Stomach (tissue), 4 donors: ENCODE measurements around the gene PRKCH.

Experiments used
- POLR2A ChIP-seq, 4 donors: fragments of 450-650 bp; IDR thresholded peaks; one replicate each; pipeline ENCODE4 v1.6.1; 2016; ENCODE audit warnings: antibody characterized with exemption in 4 of 4, control low read depth in 2 of 4, mild to moderate bottlenecking in 1 of 4, moderate library complexity in 1 of 4
- TF ChIP-seq, protein P1 (sequence below), 7 experiments: fragments of 450-650 bp in 4 of 7; fragments of 200-600 bp in 3 of 7; sonication (generic) in 3 of 7; IDR thresholded peaks; one replicate each; pipeline ENCODE4 v1.5.1; 2016 to 2019; ENCODE audit warnings: antibody characterized with exemption in 7 of 7, control low read depth in 2 of 7, mild to moderate bottlenecking in 1 of 7

DNA sequence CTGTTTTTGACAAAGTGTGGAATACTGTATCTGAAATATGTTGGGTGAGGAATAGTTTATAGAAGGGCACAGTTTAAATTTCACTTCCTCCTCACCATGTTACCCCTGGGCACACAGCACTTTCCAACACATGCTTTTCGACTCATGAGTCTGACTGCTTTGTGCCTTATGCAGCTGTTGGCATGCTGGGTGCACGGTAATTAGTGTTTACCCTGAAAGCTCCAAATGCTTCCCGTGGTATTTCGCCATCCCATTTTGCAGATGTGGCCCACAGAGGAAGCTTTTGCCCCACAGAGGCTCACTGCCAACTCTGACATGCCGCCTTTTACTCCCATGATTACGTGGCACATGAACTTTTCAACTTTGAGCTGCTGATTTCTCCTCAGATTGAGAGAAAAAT, 168.6 kb downstream of the PRKCH start:
- TF ChIP-seq, protein P1, sequence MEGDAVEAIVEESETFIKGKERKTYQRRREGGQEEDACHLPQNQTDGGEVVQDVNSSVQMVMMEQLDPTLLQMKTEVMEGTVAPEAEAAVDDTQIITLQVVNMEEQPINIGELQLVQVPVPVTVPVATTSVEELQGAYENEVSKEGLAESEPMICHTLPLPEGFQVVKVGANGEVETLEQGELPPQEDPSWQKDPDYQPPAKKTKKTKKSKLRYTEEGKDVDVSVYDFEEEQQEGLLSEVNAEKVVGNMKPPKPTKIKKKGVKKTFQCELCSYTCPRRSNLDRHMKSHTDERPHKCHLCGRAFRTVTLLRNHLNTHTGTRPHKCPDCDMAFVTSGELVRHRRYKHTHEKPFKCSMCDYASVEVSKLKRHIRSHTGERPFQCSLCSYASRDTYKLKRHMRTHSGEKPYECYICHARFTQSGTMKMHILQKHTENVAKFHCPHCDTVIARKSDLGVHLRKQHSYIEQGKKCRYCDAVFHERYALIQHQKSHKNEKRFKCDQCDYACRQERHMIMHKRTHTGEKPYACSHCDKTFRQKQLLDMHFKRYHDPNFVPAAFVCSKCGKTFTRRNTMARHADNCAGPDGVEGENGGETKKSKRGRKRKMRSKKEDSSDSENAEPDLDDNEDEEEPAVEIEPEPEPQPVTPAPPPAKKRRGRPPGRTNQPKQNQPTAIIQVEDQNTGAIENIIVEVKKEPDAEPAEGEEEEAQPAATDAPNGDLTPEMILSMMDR (IDR thresholded peaks at IDR 0.05), result no peak
- TF ChIP-seq POLR2A (IDR thresholded peaks at IDR 0.05), result no peak
